Liver (tissue), 3 donors: ENCODE measurements around the gene NUDT22.

Experiments used
- CTCF ChIP-seq: fragments of 150-350 bp; IDR thresholded peaks from 2 replicates; pipeline ENCODE4 v1.5.1; 2017; ENCODE audit warnings: improper control_type of control experiment, low read depth, low read length; ENCODE audit not compliant: missing input control
- GABPA ChIP-seq, 2 donors: IDR thresholded peaks in 1 of 2; conservative IDR thresholded peaks in 1 of 2; 2 replicates each; pipeline ENCODE4 v1.6.1; 2016; ENCODE audit warnings: antibody characterized with exemption in 2 of 2, mild to moderate bottlenecking in 1 of 2, moderate library complexity in 1 of 2
- JUND ChIP-seq, 2 donors: IDR thresholded peaks; 2 replicates each; pipeline ENCODE4 v1.6.1; 2016; ENCODE audit warnings: antibody characterized with exemption in 2 of 2
- TAF1 ChIP-seq: conservative IDR thresholded peaks from 2 replicates; pipeline ENCODE4 v1.6.1; 2016; ENCODE audit warnings: antibody characterized with exemption, mild to moderate bottlenecking
- donor health status: healthy.
- donor health status: healthy.

GRCh38 chr11:64204464-64204989 lies 21.5 kb upstream of the NUDT22 start:
- TF ChIP-seq TAF1 = no peak
- peak; percentile 57 for TF ChIP-seq CTCF
- TF ChIP-seq GABPA (IDR thresholded peaks at IDR 0.05 in 1 of 2, conservative IDR thresholded peaks at IDR 0.05 in 1 of 2) = no peak
- TF ChIP-seq JUND (IDR thresholded peaks at IDR 0.05) = no peak
